ENCODE results near the gene IKZF5.

DNA sequence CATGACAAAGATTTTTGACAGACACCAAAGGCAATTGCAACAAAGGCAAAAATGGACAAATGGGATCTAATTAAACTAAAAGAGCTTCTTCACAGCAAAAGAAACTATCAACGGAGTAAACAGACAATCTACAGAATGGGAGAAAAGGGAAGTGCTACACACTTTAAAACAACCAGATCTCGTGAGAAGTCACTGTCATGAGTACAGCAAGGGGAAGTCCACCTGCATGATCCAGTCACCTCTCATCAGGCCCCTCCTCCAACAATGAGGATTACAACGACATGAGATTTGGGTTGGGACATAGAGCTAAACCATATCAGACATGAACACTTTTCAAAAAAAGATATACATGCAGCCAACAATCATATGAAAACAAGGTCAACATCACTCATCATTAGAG lies 39.9 kb downstream of the IKZF5 start:
- no peak for TF ChIP-seq EZH2phosphoT487 (IDR thresholded peaks at IDR 0.05; ENCODE audit: insufficient read depth, low read depth)
- no peak for TF ChIP-seq EZH2 (IDR thresholded peaks at IDR 0.05; ENCODE audit: insufficient read depth, poor library complexity, severe bottlenecking)
